Activated T-cell treated with anti-CD3 and anti-CD28 coated beads, Interleukin-2, amount 50 U/mL, for 72 hours (primary cell): ENCODE data around the gene LMX1A. TPM values are rescaled to one million over a fixed set of nuclear protein-coding genes. Genes with fewer than 3 reads are reported as not detected.

ENCODE experiments used
- ATAC-seq, 2 donors: fragments of 150-1000 bp; cut with Tn5 transposase; replicated peaks in 1 of 2; 2 replicates each; pipeline ENCODE4 v1.10.0; 2021; ENCODE audit warnings: moderate library complexity in 2 of 2, mild to moderate bottlenecking in 1 of 2
- DNase-seq, 2 donors: peaks; one replicate each; pipeline ENCODE4 v3.0.0; 2021 to 2022; ENCODE audit warnings: mixed read lengths in 1 of 2
- H3K27ac Mint-ChIP-seq: one replicate; pipeline ENCODE4 v1.8.0; 2022; ENCODE audit warnings: mild to moderate bottlenecking, moderate library complexity, mixed read lengths
- H3K27me3 Mint-ChIP-seq: one replicate; pipeline ENCODE4 v1.8.0; 2022; ENCODE audit warnings: low read depth, mixed read lengths
- H3K36me3 Mint-ChIP-seq, 2 donors: one replicate each; pipeline ENCODE4 v1.8.0; 2022; ENCODE audit warnings: mixed read lengths in 2 of 2, mild to moderate bottlenecking in 1 of 2; ENCODE audit not compliant: insufficient read depth in 2 of 2
- H3K4me1 Mint-ChIP-seq: one replicate; pipeline ENCODE4 v1.8.0; 2022; ENCODE audit warnings: low read depth, mixed read lengths
- H3K4me3 Mint-ChIP-seq, 2 donors: one replicate each; pipeline ENCODE4 v1.8.0; 2022; ENCODE audit warnings: mild to moderate bottlenecking in 2 of 2, mixed read lengths in 2 of 2, moderate library complexity in 2 of 2
- H3K9me3 Mint-ChIP-seq, 2 donors: one replicate each; pipeline ENCODE4 v1.8.0; 2022; ENCODE audit warnings: mixed read lengths in 2 of 2
- total RNA-seq, 2 donors: library from RNA; stranded (reverse); gene quantifications; one replicate each; pipeline ENCODE4 v1.2.3, GENCODE V29; 2022

The LMX1A gene
- total RNA-seq, 2 donors from 2014 or later: not detected

DNA sequence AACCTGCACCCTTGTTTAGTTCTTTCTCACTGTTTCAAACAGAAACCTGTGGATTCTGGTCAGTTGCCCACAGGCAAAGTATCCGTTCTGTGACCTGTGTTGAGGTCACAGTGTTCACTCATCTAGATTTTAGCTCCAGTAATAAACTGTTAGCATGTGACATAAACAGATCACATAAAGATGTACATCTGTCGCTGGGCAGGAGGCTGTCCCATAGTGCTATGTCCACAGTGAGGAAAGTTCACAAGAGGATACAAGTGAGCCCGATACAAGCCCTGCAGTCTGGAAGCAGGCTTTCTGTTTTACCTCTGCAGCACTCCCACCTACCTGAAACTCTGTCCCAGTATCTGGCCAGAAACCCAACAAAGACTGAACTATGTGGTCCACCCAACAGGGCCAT, 28.4 kb downstream of the LMX1A start:
- H3K4me3 Mint-ChIP-seq: no peak overlapping the region

DNA sequence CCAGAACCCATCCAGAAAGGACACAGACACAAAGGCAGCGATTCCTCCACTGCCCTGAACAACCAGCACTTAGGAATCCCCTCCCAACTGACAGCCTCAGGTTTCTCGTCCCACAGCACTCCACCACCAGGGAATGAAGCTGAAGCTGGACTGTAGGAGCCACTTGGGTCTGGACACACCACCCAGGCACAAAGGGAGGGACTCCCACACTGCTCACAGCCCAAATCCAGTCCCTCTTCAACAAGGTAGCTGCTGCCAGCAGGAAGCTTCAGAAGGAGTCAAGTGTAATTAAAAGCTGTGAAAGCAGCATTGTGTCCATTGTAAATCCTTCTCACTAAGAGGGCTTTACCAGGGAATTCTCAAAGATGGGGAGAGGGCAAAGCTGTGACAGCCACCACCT, 29.0 kb downstream of the LMX1A start:
- Mint-ChIP-seq H3K27me3 (peaks cover 36% of the 10 kb centered on the region), H3K27ac (no peak overlapping the region), H3K36me3 (no peaks in the 10 kb centered on the region), H3K4me1 (no peaks in the 10 kb centered on the region), H3K4me3 (no peak overlapping the region), H3K9me3 (no peaks in the 10 kb centered on the region)
- ATAC-seq (no peak), DNase-seq (no peak)

More for the DNA sequence above, 28.4 kb downstream of the LMX1A start:
- DNase-seq: no peak
- H3K27ac Mint-ChIP-seq: no peak overlapping the region
- no peaks in the 10 kb centered on the region for H3K9me3 Mint-ChIP-seq
- H3K27me3 Mint-ChIP-seq: peaks cover 38% of the 10 kb centered on the region
- no peaks in the 10 kb centered on the region for H3K36me3 Mint-ChIP-seq
- ATAC-seq: no peak
- H3K4me1 Mint-ChIP-seq: no peaks in the 10 kb centered on the region

DNA sequence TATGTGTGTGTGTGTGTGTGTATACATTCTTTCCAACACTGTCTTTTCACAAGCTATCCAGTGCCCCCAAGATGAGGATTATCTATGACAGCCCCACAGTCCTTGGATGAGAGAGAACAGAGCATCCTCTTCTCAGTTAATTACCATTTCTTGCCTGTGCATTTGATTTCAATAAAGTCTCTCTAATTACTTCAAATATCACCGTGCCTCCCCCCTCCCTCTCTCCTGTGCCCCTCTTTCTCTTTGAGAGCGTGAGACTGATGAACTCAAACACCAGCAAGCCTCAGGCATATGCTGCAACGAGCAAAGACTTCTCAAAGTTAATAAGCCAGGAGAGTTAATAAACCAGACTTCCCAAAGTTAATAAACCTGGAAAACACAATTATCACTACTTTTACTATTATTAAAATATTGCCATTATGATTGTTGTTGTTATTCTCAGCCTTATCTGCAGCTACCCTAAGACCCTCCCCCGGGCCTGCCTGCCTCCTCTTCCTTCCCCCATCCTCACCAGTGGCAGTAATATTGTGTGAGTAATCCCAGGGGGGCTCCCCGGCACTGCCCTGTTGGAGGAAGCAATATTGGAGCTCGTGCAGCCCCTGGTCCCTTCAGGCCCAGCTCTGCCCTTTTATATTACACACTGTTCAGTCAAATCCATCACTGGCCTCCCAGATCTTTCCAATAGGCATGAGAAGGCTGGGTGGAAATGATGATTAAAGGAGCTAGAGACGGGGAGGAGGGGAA, 30.9 kb downstream of the LMX1A start:
- Mint-ChIP-seq H3K4me1 (no peaks in the 10 kb centered on the region), H3K27ac (no peak overlapping the region), H3K27me3 (peaks cover 36% of the 10 kb centered on the region), H3K36me3 (no peaks in the 10 kb centered on the region), H3K9me3 (no peaks in the 10 kb centered on the region), H3K4me3 (no peak overlapping the region)
- ATAC-seq (no peak), DNase-seq (no peak)

DNA sequence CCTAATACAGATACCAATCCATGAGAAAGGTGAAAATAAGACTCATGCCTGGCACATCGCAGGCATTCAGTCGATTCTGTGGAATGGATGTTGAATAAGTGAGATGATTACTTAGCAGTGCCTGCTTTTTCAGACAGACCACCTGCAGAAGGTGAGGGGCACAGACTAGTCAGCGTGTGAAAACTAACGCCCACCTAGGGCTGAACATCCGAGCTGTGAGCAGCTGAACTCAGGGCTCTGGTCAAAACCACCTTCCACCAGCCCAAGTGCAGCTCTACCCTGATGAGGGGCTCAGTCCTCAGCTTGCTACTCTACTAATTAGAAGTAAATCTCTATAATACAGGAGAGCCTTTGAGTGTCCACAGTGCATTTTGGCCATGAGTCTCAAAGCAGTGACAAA, 32.5 kb downstream of the LMX1A start:
- Mint-ChIP-seq H3K27ac (no peak overlapping the region), H3K36me3 (no peaks in the 10 kb centered on the region), H3K27me3 (peaks cover 40% of the 10 kb centered on the region), H3K9me3 (no peaks in the 10 kb centered on the region), H3K4me1 (no peaks in the 10 kb centered on the region), H3K4me3 (no peak overlapping the region)
- ATAC-seq: no peak
- DNase-seq: no peak

DNA sequence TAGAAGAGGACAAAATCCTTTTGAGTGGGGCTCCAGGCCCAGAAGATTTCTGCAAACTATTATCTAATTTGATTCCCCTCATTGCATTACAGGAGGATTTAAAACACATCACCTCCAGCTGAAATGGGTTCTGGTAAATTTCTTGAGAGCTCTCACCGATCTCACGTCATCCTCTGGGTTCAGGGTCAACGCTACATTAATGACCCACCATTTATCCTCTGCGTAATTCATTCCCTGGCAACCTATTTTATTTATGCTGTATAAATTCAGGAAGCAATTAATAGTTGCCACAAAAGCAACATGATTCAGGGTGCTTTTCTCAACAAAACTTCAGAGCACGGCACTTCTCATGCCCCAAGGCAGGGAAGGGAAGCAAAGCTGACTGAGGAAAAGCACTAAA, 38.9 kb downstream of the LMX1A start:
- no peaks in the 10 kb centered on the region for H3K4me1 Mint-ChIP-seq
- no peaks in the 10 kb centered on the region for H3K36me3 Mint-ChIP-seq
- H3K4me3 Mint-ChIP-seq: no peak overlapping the region
- peaks cover 19% of the 10 kb centered on the region for H3K27me3 Mint-ChIP-seq
- DNase-seq (no peak), ATAC-seq (no peak)
- peaks cover 0 to under 1% of the 10 kb centered on the region in 2 donors for H3K9me3 Mint-ChIP-seq
- H3K27ac Mint-ChIP-seq: no peak overlapping the region

DNA sequence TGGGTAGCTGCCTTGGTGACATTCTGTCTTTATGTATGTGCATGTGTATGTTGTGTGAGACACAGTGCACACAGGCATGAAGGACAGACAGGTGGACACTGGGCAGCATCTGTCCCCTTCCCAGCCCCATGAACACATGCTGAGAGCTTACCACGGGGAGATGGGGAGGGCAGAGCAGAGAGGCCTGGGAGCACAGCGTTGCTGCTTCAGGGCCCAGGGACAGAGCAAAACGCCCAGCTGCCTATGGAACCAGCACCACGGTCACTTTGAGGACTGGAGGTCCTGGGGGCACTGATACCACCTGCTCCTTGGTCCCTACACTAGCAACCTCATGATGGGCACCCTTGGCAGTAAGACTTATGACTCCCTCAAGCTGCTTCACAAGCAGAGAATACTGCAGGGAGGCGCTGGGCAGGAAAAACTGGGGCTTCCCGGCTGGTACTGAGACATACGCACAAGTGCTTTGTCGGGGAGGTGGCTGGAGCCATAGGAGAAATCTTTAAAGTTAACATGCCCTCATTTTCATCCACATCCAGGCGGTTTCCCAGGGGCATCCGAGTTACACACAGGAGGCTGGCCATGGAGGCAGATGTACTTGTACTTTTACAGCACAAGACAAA, 40.3 kb downstream of the LMX1A start:
- ATAC-seq: no peak
- no peak overlapping the region for H3K27ac Mint-ChIP-seq
- H3K36me3 Mint-ChIP-seq: no peaks in the 10 kb centered on the region
- H3K27me3 Mint-ChIP-seq: peaks cover 19% of the 10 kb centered on the region
- H3K4me3 Mint-ChIP-seq: no peak overlapping the region
- DNase-seq: no peak
- H3K4me1 Mint-ChIP-seq: no peaks in the 10 kb centered on the region
- H3K9me3 Mint-ChIP-seq: peaks cover 0 to 2% of the 10 kb centered on the region in 2 donors

DNA sequence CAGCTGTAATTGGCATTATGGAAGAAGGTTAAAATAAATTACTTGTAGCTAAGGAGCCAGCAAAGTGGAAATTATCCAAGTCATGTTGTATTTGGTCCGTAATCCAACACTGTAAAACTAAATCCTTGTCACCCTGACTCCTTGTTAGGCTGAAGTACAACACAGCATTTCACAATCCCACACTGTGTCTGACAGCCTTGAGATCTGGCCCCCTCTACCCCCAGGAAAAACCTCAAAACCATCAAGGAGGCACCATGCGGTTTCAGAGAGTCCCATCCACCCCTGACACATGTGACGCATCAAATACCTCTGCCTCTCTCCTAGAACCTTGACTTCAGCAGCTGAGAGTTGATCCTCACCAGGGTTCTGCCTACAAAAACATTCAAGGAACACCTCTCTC, 41.0 kb downstream of the LMX1A start:
- Mint-ChIP-seq H3K9me3 (peaks cover 0 to 2% of the 10 kb centered on the region in 2 donors), H3K27ac (no peak overlapping the region), H3K4me1 (no peaks in the 10 kb centered on the region), H3K4me3 (no peak overlapping the region), H3K27me3 (peaks cover 25% of the 10 kb centered on the region), H3K36me3 (no peaks in the 10 kb centered on the region)
- DNase-seq: no peak
- ATAC-seq: no peak

DNA sequence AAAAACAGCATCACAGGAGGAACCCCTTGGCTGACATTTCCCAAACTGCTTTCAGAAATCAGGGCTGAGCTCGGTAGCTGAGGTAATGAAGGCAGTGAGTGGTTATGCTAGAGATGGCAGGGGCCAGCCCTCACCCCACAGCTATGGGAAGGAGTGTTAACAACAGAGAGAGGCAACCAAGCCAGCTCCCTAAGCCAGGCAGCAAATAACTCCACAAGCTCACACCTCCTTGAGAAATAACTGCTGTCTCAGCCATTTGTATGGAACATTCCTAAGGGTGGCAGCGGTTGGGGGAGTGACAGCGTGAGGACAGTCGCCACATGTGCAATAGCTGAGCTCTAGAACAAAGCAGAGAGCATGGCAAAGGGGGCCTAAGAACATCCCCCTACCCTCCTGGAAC, 42.6 kb downstream of the LMX1A start:
- Mint-ChIP-seq H3K27me3 (peaks cover 28% of the 10 kb centered on the region), H3K36me3 (no peaks in the 10 kb centered on the region), H3K4me1 (no peaks in the 10 kb centered on the region), H3K9me3 (peaks cover 0 to 2% of the 10 kb centered on the region in 2 donors), H3K27ac (no peak overlapping the region), H3K4me3 (no peak overlapping the region)
- ATAC-seq (no peak), DNase-seq (no peak)

DNA sequence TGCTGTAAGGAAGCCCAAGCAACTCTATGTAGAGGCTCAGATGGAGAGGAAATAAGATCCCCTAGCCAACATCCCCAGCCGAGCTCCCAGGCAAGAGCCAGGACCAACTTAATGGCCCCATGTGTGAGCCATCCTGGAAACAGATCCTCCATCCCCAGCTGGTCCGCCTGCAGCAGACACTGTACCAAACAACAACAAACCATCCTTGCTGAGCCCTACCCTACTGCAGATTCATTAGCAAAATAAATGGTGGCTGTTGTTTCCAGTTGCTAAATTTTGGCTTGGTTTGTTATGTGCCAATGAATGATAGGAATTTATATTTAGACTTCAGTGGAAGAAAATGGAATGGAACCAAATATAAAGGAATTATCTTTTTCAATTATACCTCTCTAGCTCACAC, 43.9 kb downstream of the LMX1A start:
- no peak for ATAC-seq
- Mint-ChIP-seq H3K9me3 (peaks cover 0 to 2% of the 10 kb centered on the region in 2 donors), H3K4me1 (no peaks in the 10 kb centered on the region), H3K27me3 (peaks cover 28% of the 10 kb centered on the region), H3K36me3 (no peaks in the 10 kb centered on the region), H3K27ac (no peak overlapping the region), H3K4me3 (no peak overlapping the region)
- DNase-seq: no peak

DNA sequence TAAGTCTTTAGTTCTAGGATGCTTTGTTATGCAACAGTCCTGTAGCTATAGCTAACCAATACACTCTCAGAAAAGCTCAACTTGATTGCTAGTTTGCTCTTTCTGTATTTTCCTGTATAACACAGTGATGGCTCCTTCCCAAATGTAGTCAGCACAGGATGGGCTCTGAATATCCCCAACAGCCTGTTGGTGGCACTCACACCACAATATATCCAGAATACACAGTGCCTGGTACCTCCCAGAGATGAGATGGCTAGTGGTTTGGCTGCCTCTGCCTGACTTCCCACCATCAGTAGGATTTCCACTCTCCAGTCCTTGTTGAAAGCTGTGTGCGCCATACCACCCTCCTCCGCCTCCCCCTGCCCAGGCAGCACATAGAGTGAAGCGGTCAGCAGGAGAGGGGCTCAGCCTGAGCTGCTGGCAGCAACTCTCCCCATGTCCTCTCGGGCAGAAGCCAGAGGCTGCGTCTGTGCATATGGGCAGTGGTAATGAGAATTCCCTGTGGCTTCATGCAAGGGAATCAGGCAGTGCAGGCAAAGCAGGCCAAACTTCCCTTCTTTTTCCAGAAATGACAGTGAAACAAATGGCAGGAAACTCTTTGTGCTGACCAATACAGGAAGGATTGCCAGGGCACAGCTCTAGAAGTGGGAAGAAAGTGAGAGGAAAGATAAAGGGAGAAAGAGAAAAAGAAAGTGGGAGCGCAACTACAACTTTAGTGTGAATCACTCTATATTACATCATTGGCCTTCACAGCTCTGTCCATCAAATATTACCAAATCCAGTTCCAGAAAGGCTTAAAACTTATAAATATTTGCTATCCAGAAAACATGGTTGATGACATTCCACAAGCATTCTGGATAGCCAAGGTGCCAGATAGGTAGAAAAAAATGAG, 49.7 kb downstream of the LMX1A start:
- H3K27ac Mint-ChIP-seq: no peak overlapping the region
- H3K36me3 Mint-ChIP-seq: no peaks in the 10 kb centered on the region
- DNase-seq (no peak), ATAC-seq (no peak)
- H3K9me3 Mint-ChIP-seq: no peaks in the 10 kb centered on the region
- H3K27me3 Mint-ChIP-seq: peaks cover 29% of the 10 kb centered on the region
- no peak overlapping the region for H3K4me3 Mint-ChIP-seq
- no peaks in the 10 kb centered on the region for H3K4me1 Mint-ChIP-seq

DNA sequence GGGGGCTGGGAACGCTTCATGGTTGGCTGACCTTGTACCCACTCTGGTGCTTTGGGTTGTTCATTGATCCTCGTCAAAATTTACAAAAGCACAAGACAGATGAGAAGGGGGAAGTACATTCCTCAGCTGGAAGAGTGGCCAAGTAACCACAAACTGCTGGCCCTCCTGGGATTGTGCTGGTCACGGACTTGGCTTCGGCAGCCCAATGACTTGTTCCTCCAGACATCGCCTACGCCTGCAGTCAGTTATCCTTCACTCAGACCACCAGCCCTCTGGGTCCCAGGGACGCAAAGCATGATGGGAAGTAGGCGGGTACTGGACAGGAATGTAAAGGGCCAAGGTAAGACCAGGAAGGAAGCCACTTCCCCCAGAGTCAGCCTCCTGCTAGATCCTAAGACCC, 53.1 kb downstream of the LMX1A start:
- Mint-ChIP-seq H3K9me3 (no peaks in the 10 kb centered on the region), H3K36me3 (no peaks in the 10 kb centered on the region), H3K27ac (no peak overlapping the region), H3K27me3 (peaks cover 23% of the 10 kb centered on the region), H3K4me3 (no peak overlapping the region), H3K4me1 (no peaks in the 10 kb centered on the region)
- ATAC-seq: no peak
- no peak for DNase-seq

DNA sequence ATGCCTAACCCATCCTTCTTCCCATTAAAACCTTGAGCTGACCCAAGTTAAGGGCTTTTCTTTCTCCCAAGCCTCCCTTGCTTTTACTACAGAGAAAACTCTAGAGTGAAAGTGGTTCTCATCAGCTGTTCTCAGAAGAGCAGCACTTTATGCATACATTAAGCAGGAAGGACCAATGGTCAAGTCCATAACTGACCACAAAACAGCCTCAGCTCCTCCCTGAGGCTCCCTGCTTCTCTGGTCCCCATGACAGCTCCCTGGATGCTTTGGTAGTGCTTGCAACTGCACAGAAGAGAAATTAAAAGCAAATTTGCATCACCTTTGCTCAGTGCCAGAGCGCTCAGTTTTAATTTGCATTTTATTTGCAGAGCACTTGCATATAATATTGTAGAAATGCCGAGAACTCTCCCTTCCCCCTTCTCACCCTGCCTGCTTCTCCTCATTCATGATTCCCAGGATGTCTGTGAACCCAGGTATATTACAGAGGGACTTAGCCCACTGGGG, 56.1 kb downstream of the LMX1A start:
- Mint-ChIP-seq H3K36me3 (no peaks in the 10 kb centered on the region), H3K27ac (no peak overlapping the region), H3K4me1 (no peaks in the 10 kb centered on the region), H3K27me3 (peaks cover 19% of the 10 kb centered on the region), H3K9me3 (no peaks in the 10 kb centered on the region), H3K4me3 (no peak overlapping the region)
- ATAC-seq (no peak), DNase-seq (no peak)

DNA sequence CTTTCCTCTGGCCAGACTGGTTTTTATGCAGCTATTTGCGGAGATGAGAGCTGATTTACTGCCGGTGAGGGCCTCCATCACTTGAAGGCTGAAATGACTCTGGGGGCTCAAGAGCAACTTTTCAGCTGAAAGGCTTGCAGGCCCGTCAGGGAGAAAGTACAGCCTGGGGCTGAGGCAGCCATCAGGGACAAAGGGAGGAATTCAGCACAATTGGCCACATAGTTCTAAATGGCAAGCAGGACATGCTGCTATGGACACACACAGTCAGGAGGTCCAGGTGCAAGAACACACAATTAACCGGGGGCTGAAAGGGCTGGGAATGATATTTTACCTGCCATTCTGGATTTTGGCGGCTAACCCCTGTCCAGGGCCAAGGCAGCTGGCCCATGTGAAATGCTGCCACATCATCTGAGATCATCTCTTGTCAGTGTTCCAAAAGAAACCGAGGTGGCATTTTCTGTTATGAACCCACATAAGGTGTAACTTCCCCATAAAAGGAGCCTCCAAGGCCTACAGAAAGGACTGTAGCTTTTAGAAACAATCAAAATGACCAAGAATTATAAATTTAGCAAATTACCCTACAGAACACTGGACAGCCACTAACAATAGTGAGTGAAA, 58.2 kb downstream of the LMX1A start:
- H3K4me1 Mint-ChIP-seq: no peaks in the 10 kb centered on the region
- ATAC-seq: no peak
- no peaks in the 10 kb centered on the region for H3K36me3 Mint-ChIP-seq
- H3K9me3 Mint-ChIP-seq: no peaks in the 10 kb centered on the region
- peaks cover 12% of the 10 kb centered on the region for H3K27me3 Mint-ChIP-seq
- H3K4me3 Mint-ChIP-seq: no peak overlapping the region
- DNase-seq: no peak
- H3K27ac Mint-ChIP-seq: no peak overlapping the region
